HG02571 (cell line): Measurements from ENCODE around the gene ITPR3.
A peak's percentile ranks its signal among the peaks of the same experiment; 100 is the strongest.

Experiments
- ATAC-seq: cut with Tn5 transposase; IDR thresholded peaks from one replicate; pipeline ENCODE4 v1.9.1; 2021; ENCODE audit warnings: mild to moderate bottlenecking, moderate library complexity; ENCODE audit not compliant: unreplicated experiment

ITPR3 gene

DNA sequence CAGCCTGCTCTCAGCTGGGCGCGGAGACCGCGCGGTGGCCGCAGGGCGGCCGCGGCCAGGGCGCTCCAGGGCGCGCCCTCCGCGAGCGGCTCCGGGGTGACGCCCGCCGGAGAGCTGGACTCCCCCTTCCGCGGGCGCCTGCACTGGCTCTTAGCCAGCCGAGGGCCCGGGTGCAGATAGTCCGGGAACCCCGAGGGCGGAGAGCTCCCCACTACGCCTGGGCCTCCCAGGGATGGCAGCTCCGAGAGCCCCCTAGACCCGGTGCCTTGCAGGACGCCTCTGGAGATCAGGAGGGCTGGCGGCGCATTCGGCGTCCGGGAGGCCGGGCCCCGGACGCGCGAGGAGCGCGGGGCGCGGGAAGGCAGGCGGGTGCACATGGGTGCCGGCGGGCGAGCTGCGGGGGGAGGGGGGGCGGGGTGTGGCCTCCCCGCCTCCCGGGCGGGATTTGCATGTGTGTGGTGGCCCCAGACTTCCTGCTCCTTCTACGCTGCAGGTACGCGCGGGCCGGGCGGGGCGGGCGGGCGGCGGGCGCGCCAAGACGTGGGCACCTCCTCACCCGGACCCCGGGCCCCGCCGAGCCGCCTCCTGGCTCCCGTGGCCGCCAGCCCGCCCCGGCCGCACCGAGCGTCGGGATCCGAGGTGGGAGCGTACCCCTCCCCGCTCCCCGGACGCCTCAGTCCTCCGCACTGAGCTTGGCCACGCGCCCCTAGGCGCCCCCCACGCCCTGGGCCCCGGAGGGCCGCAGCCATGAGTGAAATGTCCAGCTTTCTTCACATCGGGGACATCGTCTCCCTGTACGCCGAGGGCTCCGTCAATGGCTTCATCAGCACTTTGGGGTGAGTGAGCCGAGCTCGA, at the start of gene ITPR3:
Gene ITPR3, plus strand, starts transcription at position 467 of the 855 bp plus-strand sequence. Its CDS starts 281 bp downstream, at position 748.
- ATAC-seq, result peak; percentile 65

DNA sequence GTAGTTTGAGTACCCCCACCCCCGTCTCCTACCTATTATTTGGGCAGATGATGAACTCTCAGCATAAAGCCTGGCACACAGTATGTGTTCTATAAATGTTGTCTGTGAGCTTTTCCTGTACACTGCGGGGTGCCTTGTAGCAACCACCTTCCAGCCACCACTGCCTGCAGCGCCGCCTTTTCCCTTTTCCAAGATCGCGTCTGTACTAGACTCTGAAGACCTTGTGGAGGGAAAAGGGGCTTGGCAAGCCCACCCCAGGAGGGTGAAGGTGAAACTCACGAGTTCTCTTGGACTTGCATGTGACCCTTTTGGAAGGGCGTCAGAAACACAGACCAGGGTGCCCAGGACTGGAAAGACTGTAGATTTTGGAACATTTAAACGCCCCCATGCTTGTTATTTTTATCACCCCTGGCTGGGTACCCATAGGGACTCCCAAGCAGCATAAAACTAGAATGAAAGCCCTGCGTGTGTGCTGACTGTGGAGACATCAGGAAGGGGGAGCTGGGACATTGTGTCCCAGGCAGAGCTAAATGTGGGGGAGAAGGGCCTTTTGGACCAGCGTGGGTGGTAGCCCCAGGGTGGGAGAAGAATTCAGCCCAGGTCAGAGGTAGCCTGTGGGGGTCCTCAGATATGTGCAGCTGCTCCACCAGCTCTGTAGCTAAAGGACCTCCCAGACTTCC, 49.3 kb upstream of the ITPR3 start:
- no peak for ATAC-seq

- ATAC-seq, result no peak
These were observed 45.9 kb upstream of the ITPR3 start for GRCh38 chr6:33575211-33575610.

DNA sequence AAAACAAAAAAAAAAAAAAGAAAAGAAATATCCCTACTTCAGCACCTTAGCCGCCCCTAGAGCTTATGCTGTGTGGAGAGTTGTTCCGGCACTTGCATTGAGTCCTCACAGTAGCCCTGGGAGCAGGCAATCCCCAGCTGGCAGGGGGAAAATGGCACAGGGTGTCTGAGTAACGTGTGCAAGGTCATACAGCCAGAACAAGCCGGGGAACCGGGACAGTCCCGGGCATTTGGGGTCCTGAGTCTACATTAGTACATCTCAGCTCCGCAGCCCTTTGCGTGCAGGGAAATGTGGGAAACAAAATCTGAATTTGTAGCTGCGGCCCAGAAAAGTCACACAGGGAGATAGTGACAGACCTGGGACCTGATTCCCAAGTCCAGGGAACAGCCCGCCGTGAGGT, 44.5 kb upstream of the ITPR3 start:
- ATAC-seq, result no peak

- ATAC-seq, result no peak
These were observed 44.0 kb upstream of the ITPR3 start for GRCh38 chr6:33577106-33577535.

GRCh38 chr6:33577718-33578117, 43.4 kb upstream of the ITPR3 start:
- no peak for ATAC-seq

GRCh38 chr6:33578164-33578563, 43.0 kb upstream of the ITPR3 start:
- ATAC-seq, result no peak

DNA sequence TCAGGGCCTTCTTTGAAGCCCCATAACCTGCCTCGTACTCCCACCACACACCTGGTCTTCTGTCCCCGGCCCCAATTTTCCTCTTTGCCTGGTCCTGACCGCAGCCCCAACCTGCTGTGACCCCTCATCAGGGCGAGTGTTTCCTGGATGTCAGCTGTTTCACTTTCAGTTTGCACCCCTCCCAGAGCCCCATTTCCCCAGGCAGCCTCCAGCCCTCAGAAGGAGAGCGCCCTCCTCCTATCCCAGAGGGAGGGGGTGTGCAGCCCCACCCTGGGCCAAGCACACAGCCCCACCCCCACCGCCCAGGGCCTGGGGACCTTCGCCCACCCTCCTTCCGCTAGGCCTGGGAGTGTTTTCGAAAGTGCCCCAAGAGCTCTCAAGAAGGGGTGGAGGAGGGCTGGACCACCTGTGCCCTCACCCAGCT, 42.5 kb upstream of the ITPR3 start:
- no peak for ATAC-seq

GRCh38 chr6:33579828-33580714, 41.1 kb upstream of the ITPR3 start, which contains the start of gene BAK1:
TSS of gene BAK1 (minus strand) at chr6:33580276. CDS start at chr6:33577604, 2,672 bp downstream.
- peak; percentile 87 for ATAC-seq

- ATAC-seq, result no peak
These were observed 39.9 kb upstream of the ITPR3 start for GRCh38 chr6:33581186-33581585.

DNA sequence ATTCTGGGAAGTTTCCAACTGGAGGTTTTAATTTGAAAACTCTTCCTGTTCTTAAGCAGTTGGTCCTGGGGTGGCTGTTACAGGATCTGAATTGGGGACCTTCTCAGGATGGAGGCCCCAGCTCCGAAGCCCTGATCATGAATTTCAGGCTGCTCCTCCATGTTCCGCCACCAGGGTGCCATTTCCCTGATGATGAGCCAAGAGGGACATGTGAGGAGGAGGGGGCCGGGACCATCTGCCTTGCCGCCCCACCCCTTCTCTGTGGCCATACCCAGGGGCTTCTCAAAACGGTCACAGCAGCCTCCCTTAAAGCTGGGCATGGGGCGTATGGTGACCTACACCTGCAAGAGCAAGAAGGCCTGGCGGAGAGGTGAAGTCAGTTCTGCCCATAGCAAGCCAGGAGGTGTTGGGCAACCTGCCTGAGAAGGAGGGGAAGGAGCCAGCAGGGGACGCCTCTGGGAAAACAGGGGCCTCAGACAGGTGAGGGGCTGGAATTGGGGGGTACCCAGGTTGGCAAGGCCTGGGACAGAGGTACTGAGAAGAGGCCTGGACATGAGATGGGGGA, 37.4 kb upstream of the ITPR3 start:
- ATAC-seq, result no peak

GRCh38 chr6:33584700-33585402, 36.3 kb upstream of the ITPR3 start:
- ATAC-seq, result no peak

- ATAC-seq, result peak; percentile 58
These were observed 35.6 kb upstream of the ITPR3 start for GRCh38 chr6:33585403-33586107.

- ATAC-seq, result no peak
These were observed 34.9 kb upstream of the ITPR3 start for GRCh38 chr6:33586108-33586640.

GRCh38 chr6:33587529-33587928, 33.6 kb upstream of the ITPR3 start:
- no peak for ATAC-seq

DNA sequence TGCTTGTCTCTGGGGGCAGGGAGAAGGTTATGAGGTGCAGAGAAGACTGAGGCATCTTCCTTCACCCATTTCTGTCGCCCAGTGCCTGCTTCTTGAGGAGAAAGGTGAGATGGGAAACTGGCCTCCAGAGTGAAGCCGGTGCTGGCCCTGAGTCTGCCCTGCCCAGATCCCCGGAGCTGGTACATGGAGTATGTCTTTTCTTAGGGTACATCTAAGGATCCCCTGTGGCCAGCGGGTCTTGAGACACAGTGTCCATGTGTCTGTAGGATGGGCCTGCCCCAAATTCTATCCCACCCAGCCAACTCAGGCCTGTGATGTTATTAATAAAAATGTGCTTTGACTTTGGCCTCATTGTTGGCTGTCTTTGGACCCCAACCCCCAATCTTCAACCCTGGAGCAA, 32.2 kb upstream of the ITPR3 start:
- ATAC-seq, result no peak

DNA sequence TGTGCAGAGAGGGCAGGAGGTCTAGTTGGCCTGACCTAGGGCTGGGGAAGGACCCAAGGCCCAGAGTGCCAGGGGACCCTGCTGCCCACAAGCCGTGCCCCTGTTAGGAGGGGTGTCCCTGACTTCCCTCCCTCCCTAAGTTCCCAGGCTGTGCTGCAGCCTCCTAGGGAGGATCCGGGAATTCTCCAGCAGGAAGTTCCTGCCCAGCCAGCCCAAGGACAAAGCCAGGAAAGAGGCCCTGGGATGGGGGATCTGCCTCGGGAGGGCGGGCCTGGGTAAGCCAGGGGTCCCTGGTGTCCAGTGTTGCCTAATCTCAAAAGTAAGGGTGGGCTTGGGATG, 31.8 kb upstream of the ITPR3 start:
- ATAC-seq, result no peak

DNA sequence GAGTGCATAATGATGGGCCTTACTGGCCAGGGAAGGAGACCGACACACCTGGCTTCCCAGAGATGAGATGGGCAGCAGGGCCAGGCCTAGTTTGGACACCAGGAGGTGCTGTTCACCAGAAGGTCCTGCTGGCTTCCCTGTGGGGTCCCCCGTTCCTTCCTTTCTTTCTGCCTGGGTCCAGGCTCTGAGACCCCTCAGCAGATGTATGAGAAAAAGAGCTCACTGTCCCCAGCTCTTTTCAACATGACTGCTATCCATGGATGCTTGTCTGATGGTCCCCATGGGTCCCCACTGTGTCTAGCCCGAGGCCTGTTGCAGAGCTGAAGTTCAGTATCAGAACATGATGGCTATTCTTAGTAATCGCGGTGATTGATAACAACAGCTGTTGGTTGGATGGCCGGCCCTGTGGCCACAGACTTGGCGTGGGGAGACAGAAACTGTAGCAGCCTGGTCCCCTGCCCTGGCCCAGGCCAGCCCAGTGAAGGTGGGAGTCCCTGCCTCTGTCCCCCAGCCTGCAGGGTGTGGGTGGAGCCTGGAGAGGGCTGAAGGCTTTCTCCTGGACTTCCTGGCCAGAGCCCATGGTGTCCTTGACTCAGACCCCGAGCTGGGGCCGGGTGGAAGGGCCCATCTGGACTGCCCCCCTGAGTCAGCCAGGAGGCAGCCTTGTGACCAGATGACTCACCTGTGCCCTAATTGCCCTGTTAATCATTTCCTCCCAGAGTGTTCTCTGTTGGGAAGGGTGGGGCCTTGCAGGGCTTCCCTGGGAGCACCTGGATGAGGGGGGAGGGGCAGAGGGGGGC, 31.2 kb upstream of the ITPR3 start:
- no peak for ATAC-seq
